G401 (cell line): ENCODE data around the gene SLC7A6. TPM values are rescaled to one million over a fixed set of nuclear protein-coding genes. Genes with fewer than 3 reads are reported as not detected.
A peak's percentile ranks its signal among the peaks of the same experiment; 100 is the strongest.

Experiments used
- DNase-seq: peaks from one replicate; pipeline ENCODE4 v3.0.0-alpha.2; 2015; ENCODE audit warnings: low spot score
- in situ Hi-C: cut with HindIII; loops from 2 replicates; pipeline ENCODE4 v1.10.0; 2016; ENCODE audit warnings: low sequenced_read_pairs, mixed read lengths
- total RNA-seq: library from RNA; depleted of rRNA; stranded (reverse); fragments of >200 nt; shearing (Covaris generic); gene quantifications from 2 replicates; pipeline ENCODE4 v1.2.3, GENCODE V29; 2014

SLC7A6 gene
- total RNA-seq, 1 experiment from 2014 or later = 21.5 TPM

DNA sequence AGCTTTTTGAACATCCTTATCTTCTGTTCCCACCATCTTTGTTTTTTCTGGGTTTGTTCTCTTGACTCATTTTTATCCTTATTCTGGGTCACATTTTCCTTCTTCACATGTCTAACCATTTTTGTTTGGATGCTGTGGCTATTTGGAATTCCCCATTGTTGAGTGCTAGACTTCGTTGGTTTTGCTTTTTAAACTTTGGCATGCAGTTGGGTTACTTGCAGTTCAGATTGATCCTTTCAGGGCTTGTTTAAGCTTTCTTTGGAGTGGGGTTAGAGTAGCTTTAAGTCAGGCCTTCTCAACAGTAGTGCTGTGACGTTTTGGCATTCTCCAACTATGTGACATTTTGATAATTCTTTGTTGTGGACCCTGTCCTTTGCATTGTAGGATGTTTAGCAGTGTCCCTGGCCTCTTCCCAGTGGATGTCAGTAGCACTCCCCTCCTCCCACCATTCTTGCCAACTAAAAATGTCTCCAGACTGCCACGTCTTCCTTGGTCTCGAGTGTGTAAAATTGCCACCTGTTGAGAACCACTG, 67.6 kb downstream of the SLC7A6 start:
- in situ Hi-C loops = no loop called here

DNA sequence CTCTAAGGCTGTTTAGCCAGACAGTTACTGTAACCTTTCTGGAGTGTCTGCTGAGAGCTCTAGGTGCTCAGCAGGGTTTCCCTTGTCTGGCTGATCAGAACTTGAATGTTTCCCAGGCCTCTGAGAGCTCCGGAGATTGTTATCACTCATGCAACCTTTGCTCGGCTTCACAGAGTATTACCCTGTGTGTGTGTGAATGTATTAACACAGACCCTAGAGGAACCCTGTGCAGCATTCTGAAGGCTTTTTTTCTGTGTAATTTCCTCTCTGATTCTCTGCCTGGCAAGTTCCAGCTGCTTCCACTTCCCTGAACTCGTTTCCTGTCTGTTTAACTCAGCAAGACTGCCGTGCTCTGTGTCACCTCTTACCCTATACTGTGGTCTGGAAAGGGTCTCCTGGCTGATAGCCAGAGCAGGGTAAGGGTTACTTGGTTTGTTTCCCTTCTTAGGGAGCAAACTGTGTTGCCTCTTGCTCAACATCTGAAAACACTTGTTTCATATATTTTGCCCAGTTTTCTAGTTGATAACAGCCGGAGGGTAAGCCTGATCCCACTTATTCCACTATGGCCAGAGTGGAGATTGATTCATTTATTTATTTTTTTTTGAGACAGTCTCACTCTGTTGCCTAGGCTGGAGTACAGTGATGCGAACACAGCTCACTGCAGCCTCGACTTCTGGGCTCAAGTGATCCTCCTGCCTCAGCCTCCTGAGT, 68.2 kb downstream of the SLC7A6 start:
- in situ Hi-C loops = no loop called here

More for the DNA sequence above, 67.6 kb downstream of the SLC7A6 start:
- no peak for DNase-seq

DNA sequence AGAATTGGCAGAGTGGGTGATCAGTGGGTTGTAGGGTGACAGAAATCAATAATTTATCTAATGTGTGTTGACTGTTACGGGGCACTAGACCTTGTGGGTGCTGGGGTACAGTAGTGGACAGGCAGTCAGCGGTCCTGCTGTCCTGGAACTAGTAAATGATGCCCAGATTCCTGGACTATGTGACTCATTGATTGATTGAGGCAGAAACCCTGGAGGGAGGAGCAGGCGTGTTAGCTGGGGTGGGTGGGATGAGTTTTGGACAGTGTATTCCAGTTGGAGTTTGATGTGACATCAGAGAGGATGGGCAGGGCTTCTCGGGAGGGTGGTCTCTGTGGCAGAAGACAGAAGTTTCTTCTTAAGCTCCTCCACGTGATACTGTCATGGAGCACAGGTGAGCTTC, 70.8 kb downstream of the SLC7A6 start:
- in situ Hi-C loops = no loop called here
- DNase-seq = no peak

More for the DNA sequence above, 68.2 kb downstream of the SLC7A6 start:
- no peak for DNase-seq

DNA sequence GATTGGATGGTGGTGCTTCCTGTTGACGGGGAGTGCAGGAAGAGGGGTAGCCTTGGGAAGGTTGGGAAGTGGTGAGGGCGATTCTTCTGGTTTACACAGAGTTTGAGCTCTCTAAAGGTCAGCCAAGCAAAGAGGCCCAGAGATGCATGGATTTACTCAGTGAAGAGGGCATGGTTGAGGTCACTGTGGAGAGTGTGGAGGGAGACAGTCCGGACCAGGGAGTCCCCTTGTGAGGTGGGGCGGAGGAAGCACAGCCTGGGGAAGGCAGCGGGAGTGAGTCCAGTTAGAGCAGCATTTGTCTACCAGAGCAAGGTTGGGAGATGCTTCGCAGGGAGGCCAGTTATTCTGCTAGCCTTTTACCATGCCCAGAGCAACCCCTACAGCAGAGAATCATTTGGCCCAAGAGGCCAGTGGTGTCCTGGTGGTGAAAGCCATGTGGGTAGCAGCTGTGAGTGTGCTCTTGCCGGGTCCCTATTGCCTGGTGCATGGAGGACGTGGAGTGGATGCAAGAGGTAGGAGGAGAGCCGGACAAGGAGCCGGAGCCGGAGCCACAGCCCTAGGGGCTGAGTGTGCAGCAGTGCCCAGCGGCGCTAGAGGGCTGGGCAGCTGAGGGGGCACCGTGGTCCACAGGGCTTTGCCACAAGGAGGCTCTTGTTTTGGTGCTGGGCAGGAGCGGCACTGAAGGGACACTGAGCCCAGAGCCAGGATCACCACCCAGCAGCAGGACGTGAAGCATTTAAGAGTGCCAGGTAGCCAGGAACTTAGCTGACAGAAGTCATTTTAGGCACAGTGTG, 74.2 kb downstream of the SLC7A6 start:
- in situ Hi-C loops = no loop called here

DNA sequence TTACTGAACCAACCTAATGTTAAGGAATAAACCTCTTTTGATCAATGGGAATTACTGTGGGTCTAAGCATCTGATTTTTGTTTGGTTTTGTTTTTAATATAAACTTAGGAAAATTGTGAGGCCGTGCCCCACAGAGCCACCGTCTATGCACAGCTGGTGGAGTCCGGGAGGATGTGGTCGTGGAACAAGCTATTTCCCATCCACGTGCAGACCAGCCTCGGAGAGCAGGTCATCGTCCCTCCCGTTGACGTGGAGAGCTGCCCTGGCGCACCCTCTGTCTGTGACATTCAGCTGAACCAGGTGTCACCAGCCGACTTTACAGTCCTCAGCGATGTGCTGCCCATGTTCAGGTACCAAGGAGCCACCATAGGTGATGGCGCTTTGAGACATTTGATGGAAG, 74.9 kb downstream of the SLC7A6 start:
- in situ Hi-C loops = no loop called here
- no peak for DNase-seq

More for the DNA sequence above, 74.2 kb downstream of the SLC7A6 start:
- no peak for DNase-seq

DNA sequence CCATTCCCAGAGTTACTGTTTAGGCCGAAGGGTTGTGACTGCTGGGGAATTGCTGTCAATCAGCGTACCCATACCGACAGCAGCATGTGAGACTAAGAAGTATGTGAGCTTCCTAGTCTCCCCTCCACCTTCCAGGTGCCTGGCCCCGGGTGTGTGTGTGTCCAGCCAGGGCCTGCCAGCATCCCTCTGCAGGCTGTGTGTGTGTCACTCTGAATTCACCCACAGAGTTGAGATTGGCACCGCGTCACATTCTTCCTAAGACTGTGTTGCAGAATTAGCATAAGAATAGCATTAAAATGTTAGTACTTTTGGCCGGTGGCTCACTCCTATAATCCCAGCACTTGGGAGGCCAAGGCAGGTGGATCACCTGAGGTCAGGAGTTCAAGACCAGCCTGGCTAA, 78.3 kb downstream of the SLC7A6 start:
- no peak for DNase-seq
- in situ Hi-C loops = no loop called here

DNA sequence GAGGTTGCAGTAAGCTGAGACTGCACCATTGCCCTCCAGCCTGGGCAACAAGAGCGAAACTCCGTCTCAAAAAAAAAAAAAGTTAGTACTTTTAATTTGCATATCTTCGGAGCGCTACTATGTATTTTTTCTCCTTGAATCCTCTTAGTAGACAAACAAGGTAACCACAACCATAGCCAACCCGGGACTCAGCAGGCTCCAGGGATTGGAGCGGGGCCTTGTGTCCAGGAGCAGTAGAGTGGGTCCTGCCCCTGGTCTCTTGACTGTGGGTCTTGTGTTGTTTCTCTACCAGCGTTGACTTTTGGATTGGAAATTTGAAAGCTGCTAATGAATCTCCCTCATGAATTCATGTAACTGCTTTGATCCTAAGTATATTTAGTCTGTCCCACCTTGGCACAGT, 78.8 kb downstream of the SLC7A6 start:
- no peak for DNase-seq
- in situ Hi-C loops = no loop called here

DNA sequence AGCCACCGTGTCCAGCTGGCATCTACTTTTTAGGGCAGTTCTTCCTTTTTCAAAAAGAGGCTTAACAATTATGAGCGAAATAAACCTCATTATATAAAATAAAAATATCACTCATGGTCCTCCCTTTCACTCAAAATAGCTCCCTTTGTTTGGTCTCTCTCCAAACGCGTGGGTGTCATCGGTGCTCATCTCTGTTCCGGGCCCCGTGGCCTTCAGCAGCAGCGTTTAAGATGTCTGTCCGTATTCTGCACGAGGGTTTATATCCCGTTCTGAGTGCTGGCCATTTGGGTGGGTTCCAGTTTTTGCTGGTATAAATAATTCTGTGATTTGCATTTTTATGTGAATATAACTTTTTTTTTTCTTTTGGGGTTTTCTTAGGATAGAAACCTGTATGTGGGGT, 79.9 kb downstream of the SLC7A6 start:
- in situ Hi-C loops = no loop called here
- no peak for DNase-seq

DNA sequence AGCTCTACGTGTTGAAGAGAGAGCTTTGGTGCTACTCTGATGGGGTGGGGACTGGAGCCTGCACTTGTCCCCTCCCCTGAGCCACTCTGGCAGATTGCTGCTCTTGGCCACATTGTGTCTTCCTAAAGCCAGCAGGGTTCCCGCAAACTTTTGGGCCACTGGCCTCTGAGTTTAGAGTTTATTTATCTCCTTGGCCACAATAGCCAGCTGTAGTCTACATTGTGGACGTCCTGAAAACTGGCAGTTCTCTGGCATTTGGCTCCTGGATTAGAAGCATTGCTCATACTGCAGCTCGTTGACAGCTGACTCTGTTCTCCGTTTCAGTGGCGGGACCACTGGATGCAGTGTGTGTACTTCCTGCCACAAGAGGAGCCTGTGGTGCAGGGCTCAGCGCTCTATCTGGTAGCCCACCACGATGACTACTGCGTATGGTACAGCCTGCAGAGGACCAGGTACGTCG, 81.1 kb downstream of the SLC7A6 start:
- DNase-seq = no peak
- in situ Hi-C loops = no loop called here

DNA sequence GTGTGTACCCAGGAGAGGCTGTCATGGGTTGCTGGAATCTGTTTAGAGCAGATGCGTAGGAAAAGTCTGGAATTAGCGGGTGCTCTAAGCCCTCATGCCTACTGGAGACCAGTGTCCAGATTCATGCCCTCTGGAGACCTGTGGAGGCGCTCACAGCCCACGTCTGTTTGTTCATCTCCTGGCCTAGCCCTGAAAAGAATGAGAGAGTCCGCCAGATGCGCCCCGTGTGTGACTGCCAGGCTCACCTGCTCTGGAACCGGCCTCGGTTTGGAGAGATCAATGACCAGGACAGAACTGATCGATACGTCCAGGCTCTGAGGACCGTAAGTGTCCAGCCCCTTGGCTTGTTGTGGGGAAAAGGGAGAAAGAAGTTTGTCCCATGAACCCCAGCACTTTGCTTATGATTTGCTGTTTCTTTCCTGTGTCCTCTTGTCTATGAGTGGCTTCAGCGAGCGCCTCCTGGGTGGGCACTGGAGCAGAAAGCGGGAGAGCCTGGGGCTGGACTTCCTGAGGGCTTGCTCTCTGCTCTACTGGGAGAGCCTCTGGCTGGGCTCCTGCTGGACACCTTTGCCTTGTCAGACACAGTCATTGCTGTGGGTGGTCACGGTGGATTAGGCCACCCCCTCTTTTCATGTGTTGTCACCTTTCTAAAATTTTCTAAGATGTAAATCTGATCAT, 81.8 kb downstream of the SLC7A6 start:
- in situ Hi-C loops = no loop called here
- DNase-seq = no peak

DNA sequence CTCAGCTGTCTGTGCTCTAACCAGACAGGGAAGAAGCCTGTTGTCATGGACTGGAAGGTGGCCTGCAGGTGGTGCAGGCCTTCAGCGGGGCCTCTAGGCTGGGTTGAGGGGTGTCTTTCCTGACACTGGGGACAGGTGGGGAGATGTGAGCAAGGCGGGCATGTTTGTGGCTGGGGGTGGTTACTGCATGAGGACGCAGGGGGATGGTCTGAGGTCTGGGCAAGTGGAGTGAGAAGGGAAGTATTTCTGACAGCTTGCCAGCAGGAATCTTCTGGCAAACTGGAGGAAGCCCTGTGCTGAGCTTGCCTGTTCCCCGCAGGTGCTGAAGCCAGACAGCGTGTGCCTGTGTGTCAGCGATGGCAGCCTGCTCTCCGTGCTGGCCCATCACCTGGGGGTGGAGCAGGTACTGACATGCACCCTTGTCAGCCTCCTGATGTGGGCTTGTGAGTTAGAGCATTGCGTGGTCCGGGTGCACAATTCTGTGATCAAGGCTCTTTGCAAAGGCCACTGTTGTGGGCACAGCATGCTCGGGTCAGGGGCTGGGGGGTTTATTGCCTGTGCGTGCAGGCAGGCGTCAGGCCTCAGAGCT, 82.7 kb downstream of the SLC7A6 start:
- DNase-seq = peak; percentile 48
- in situ Hi-C loops = no loop called here

DNA sequence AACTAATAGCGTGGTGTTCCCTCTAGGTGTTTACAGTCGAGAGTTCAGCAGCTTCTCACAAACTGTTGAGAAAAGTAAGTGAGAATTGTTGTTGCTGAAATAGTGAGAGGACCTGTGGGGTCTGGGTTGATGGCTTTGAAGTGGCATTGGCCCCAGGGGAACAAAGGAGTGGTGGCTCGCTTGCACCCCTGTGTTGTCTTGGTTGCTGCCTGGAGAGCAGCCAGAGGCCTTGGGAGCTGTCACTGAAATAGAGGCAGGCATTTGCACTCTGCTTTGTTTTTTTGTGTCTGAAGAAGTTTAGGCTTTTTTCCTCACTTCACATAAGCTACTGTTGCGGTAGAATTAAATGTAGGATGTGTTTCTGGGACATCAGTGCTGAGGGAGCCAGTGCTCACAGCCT, 83.3 kb downstream of the SLC7A6 start:
- in situ Hi-C loops = no loop called here
- peak; percentile 22 for DNase-seq

DNA sequence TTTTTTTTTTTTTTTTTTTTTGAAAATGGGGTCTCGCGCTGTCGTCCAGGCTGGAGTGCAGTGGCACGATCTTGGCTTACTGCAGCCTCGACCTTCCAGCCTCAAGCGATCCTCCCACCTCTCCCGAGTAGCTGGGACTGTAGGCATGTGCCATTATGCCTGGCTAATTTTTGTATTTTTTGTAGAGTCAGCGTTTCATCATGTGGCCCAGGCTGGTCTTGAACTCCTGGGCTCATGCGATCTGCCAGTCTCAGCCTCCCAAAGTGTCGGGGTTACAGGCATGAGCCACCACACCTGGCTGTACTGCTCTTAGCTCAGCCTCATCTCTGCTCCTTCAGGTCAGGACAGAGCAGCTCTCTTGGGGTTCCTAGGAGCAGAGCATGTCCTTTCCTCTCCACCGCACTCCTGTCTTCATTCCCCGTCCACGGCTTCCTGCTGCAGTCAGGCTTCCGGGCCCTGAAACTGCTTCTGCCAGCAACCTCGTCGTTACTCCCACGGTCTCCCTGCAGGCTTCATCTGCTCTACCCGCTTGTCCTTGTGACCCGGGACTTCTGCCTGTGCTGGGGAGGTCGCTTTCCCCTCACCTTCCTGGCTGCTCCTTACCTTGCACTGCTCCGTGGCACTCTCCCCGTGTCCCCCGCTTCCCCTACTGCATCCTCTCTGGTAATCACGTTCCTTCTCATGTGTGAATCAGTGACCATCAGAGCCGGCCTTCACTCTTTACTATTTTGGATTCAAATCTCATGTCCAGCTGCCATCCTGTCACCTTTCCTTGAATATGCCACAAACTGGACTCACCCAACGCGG, 84.5 kb downstream of the SLC7A6 start:
- DNase-seq = no peak
- in situ Hi-C loops = no loop called here

DNA sequence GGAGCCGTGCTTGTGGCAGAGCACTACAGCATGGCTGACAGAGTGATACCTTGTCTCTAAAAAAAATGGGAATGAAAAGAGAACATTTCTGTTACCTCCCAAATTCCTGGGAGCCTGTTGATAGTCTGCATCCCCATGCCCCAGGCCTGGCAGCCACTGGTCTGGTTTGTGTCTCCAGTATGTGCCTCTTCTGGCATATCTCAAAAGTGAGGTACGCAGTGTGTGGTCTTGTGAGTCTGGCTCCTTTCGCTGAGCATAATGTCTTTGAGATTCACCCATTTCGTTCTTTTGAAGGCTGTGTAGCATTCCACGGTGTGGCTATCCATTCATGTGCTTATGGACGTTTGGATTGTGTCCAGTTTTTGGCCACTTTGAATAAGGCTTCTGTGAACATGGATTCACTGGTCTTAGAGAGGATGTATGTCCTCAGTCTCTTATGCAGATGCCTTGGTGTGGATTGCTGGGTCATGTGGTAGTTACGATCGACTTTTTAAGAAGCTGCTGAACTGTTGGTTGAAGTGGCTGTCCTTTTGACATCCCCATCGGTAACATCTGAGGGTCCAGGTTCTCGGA, 85.6 kb downstream of the SLC7A6 start:
- in situ Hi-C loops = no loop called here
- no peak for DNase-seq

DNA sequence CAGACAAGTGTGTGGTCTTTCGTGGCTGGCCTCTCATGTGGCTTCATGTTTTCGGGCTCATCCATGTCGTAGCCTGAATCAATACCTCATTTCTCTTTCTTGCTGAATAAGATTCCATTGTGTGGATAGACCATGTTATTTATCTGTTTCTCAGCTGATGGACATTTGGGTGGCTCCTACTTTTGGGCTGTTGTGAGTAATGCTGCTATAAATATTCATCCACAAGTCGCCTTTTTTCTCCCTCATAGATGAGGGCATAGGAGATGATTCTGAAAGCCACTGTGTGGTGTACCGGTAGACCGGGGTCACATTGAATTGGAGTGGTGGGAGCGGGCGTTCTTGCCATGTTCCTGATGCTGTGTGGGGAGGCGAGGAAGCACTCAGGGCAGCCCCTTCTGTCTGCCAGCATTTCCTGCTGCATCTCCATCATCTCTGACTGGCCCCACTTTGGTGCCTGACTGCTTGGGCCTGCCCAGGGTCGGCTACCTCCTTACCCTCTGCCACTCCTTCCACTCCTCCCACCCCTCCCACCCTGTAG, 86.6 kb downstream of the SLC7A6 start:
- DNase-seq = no peak
- in situ Hi-C loops = no loop called here
